ENCODE data around the gene SHMT2. TPM values are rescaled to one million over a fixed set of nuclear protein-coding genes. Genes with fewer than 3 reads are reported as not detected.
"Not testable (repeated sequence)": the region's sequence is repeated elsewhere in the genome, so short reads cannot be mapped to it uniquely, and the experiment has no call there.

Gene SHMT2
- total and polyA plus RNA-seq, 5 donors from 2014 or later: 108 to 300 (median 219) TPM

GRCh38 chr12:57276935-57277563 is 47.5 kb downstream of the SHMT2 start:
- H3K4me3 ChIP-seq (ENCODE audit: low read depth, low read length): no peak overlapping the region
- Mint-ChIP-seq H3K27ac (peak overlapping the region in 1 of 3 donors; percentile 42), H3K4me1 (peaks cover 9 to 23% (median 20%) of the 10 kb centered on the region in 4 donors), H3K4me3 (no peak overlapping the region), H3K9me3 (no peaks in the 10 kb centered on the region), H3K27me3 (no peaks in the 10 kb centered on the region), H3K36me3 (peaks cover 61% of the 10 kb centered on the region)
- peaks cover 13% of the 10 kb centered on the region for H3K4me1 ChIP-seq (ENCODE audit: control insufficient read depth, insufficient read depth, low read length, poor library complexity, severe bottlenecking)
- H3K36me3 ChIP-seq (ENCODE audit: control insufficient read depth, insufficient read depth, low read length): peaks cover 61% of the 10 kb centered on the region
- peak in 1 of 3 donors; percentile 41 for DNase-seq
- ATAC-seq (ENCODE audit: low read depth in 2 of 2): no peak
- H3K27me3 ChIP-seq (ENCODE audit: control insufficient read depth, insufficient read depth, low read length): no peaks in the 10 kb centered on the region
- no peak overlapping the region for H3K27ac ChIP-seq (ENCODE audit: insufficient read depth, low read length, poor library complexity, severe bottlenecking)
- H3K9me3 ChIP-seq (ENCODE audit: control insufficient read depth in 2 of 2, low read length in 2 of 2): no peaks in the 10 kb centered on the region

GRCh38 chr12:57278465-57279381 is 49.2 kb downstream of the SHMT2 start:
- peak overlapping the region in 1 of 4 donors; percentile 16 for H3K4me3 Mint-ChIP-seq
- no peak for DNase-seq
- peaks cover 0 to 1% (median 0%) of the 10 kb centered on the region in 7 donors for H3K9me3 Mint-ChIP-seq
- no peaks in the 10 kb centered on the region for H3K27me3 ChIP-seq (ENCODE audit: control insufficient read depth, insufficient read depth, low read length)
- H3K27me3 Mint-ChIP-seq: no peaks in the 10 kb centered on the region
- no peak overlapping the region for H3K4me3 ChIP-seq (ENCODE audit: low read depth, low read length)
- H3K36me3 ChIP-seq (ENCODE audit: control insufficient read depth, insufficient read depth, low read length): peaks cover 61% of the 10 kb centered on the region
- no peaks in the 10 kb centered on the region for H3K9me3 ChIP-seq (ENCODE audit: control insufficient read depth in 2 of 2, low read length in 2 of 2)
- H3K4me1 Mint-ChIP-seq: peaks cover 9 to 27% (median 18%) of the 10 kb centered on the region in 4 donors
- H3K27ac ChIP-seq (ENCODE audit: insufficient read depth, low read length, poor library complexity, severe bottlenecking): peak overlapping the region; percentile 75
- H3K27ac Mint-ChIP-seq: peak overlapping the region; percentile 13 to 83 (median 26)
- H3K36me3 Mint-ChIP-seq: peaks cover 64% of the 10 kb centered on the region
- H3K4me1 ChIP-seq (ENCODE audit: control insufficient read depth, insufficient read depth, low read length, poor library complexity, severe bottlenecking): peaks cover 13% of the 10 kb centered on the region
- no peak for ATAC-seq (ENCODE audit: low read depth in 2 of 2)

GRCh38 chr12:57280211-57281062 is 50.9 kb downstream of the SHMT2 start:
- H3K36me3 Mint-ChIP-seq: peaks cover 57% of the 10 kb centered on the region
- peak overlapping the region; percentile 31 for H3K4me3 ChIP-seq (ENCODE audit: low read depth, low read length)
- no peaks in the 10 kb centered on the region for H3K27me3 Mint-ChIP-seq
- no peaks in the 10 kb centered on the region for H3K9me3 ChIP-seq (ENCODE audit: control insufficient read depth in 2 of 2, low read length in 2 of 2)
- H3K4me1 ChIP-seq (ENCODE audit: control insufficient read depth, insufficient read depth, low read length, poor library complexity, severe bottlenecking): peaks cover 13% of the 10 kb centered on the region
- peaks cover 64% of the 10 kb centered on the region for H3K36me3 ChIP-seq (ENCODE audit: control insufficient read depth, insufficient read depth, low read length)
- H3K27ac ChIP-seq (ENCODE audit: insufficient read depth, low read length, poor library complexity, severe bottlenecking): peak overlapping the region; percentile 75
- peak; percentile 44 to 90 (median 62) for DNase-seq
- peaks cover 9 to 27% (median 18%) of the 10 kb centered on the region in 4 donors for H3K4me1 Mint-ChIP-seq
- H3K9me3 Mint-ChIP-seq: peaks cover 0 to 1% (median 0%) of the 10 kb centered on the region in 7 donors
- H3K27me3 ChIP-seq (ENCODE audit: control insufficient read depth, insufficient read depth, low read length): no peaks in the 10 kb centered on the region
- ATAC-seq (ENCODE audit: low read depth in 2 of 2): peak; percentile 100
- H3K4me3 Mint-ChIP-seq: peak overlapping the region in 3 of 4 donors; percentile 0 to 61 (median 56)
- H3K27ac Mint-ChIP-seq: peak overlapping the region; percentile 91 to 98 (median 93)

- Mint-ChIP-seq H3K36me3 (peaks cover 59% of the 10 kb centered on the region), H3K27ac (peak overlapping the region in 1 of 3 donors; percentile 91), H3K4me1 (peaks cover 9 to 27% (median 18%) of the 10 kb centered on the region in 4 donors)
- H3K27ac ChIP-seq (ENCODE audit: insufficient read depth, low read length, poor library complexity, severe bottlenecking); H3K9me3 ChIP-seq (ENCODE audit: control insufficient read depth in 2 of 2, low read length in 2 of 2); DNase-seq; ATAC-seq (ENCODE audit: low read depth in 2 of 2); H3K4me3 Mint-ChIP-seq; H3K9me3 Mint-ChIP-seq; H3K27me3 Mint-ChIP-seq; H3K4me3 ChIP-seq (ENCODE audit: low read depth, low read length); H3K27me3 ChIP-seq (ENCODE audit: control insufficient read depth, insufficient read depth, low read length): not testable (repeated sequence)
- H3K36me3 ChIP-seq (ENCODE audit: control insufficient read depth, insufficient read depth, low read length): peaks cover 65% of the 10 kb centered on the region
- peaks cover 13% of the 10 kb centered on the region for H3K4me1 ChIP-seq (ENCODE audit: control insufficient read depth, insufficient read depth, low read length, poor library complexity, severe bottlenecking)
These were observed 52.6 kb downstream of the SHMT2 start for GRCh38 chr12:57282073-57282472.

Other genes starting within 250 kb of the SHMT2 start
- 8.6 TPM for gene ZBTB39, start 223.2 kb upstream of the SHMT2 start, total RNA-seq
- gene ZBTB39, start 223.2 kb upstream of the SHMT2 start, polyA plus RNA-seq: 1 to 10 TPM; 1.5 to 1.8 (median 1.7) TPM
- not detected for gene TAC3, start 213.2 kb upstream of the SHMT2 start, total RNA-seq
- gene TAC3, start 213.2 kb upstream of the SHMT2 start, polyA plus RNA-seq: not detected
- gene MYO1A, start 179.6 kb upstream of the SHMT2 start, total RNA-seq: 0.32 TPM
- under 1 TPM in 1 of 4 donors, not detected in 3; 0.38 TPM for gene MYO1A, start 179.6 kb upstream of the SHMT2 start, polyA plus RNA-seq
- 14.7 TPM for gene NEMP1, start 150.9 kb upstream of the SHMT2 start, total RNA-seq
- 1 to 10 TPM; 3.1 to 7.1 (median 4.7) TPM for gene NEMP1, start 150.9 kb upstream of the SHMT2 start, polyA plus RNA-seq
- gene NAB2, start 140.6 kb upstream of the SHMT2 start, total RNA-seq: 7.5 TPM
- 1 to 10 TPM in 2 of 4 donors, under 1 TPM in 2; 0.31 to 1.2 (median 0.90) TPM for gene NAB2, start 140.6 kb upstream of the SHMT2 start, polyA plus RNA-seq
- 215 TPM for gene STAT6, start 118.3 kb upstream of the SHMT2 start, total RNA-seq
- gene STAT6, start 118.3 kb upstream of the SHMT2 start, polyA plus RNA-seq: 10 to 100 TPM; 69.2 to 81.6 (median 76.4) TPM
- gene LRP1, start 101.2 kb upstream of the SHMT2 start, total RNA-seq: 3.9 TPM
- under 1 TPM in 3 of 4 donors, not detected in 1; 0.13 to 0.24 (median 0.18) TPM for gene LRP1, start 101.2 kb upstream of the SHMT2 start, polyA plus RNA-seq
- gene LRP1-AS, start 82.1 kb upstream of the SHMT2 start, total RNA-seq: not detected
- not detected for gene LRP1-AS, start 82.1 kb upstream of the SHMT2 start, polyA plus RNA-seq
- 0.49 TPM for gene NXPH4, start 12.9 kb upstream of the SHMT2 start, total RNA-seq
- under 1 TPM in 3 of 4 donors, not detected in 1; 0.09 to 0.46 (median 0.11) TPM for gene NXPH4, start 12.9 kb upstream of the SHMT2 start, polyA plus RNA-seq
- gene STAC3, start 21.5 kb downstream of the SHMT2 start, total RNA-seq: 2.6 TPM
- under 1 TPM in 3 of 4 donors, not detected in 1; 0.10 to 0.52 (median 0.18) TPM for gene STAC3, start 21.5 kb downstream of the SHMT2 start, polyA plus RNA-seq
- gene R3HDM2, start 201.3 kb downstream of the SHMT2 start, total RNA-seq: 115 TPM
- gene R3HDM2, start 201.3 kb downstream of the SHMT2 start, polyA plus RNA-seq: 1 to 10 TPM; 6.0 to 8.6 (median 8.0) TPM
- not detected for gene INHBC, start 205.1 kb downstream of the SHMT2 start, total RNA-seq
- gene INHBC, start 205.1 kb downstream of the SHMT2 start, polyA plus RNA-seq: under 1 TPM in 1 of 4 donors, not detected in 3; 0.21 TPM
- not detected for gene INHBE, start 225.6 kb downstream of the SHMT2 start, total RNA-seq
- under 1 TPM in 1 of 4 donors, not detected in 3; 0.06 TPM for gene INHBE, start 225.6 kb downstream of the SHMT2 start, polyA plus RNA-seq
- 0.47 TPM for gene GLI1, start 230.1 kb downstream of the SHMT2 start, total RNA-seq
- gene GLI1, start 230.1 kb downstream of the SHMT2 start, polyA plus RNA-seq: under 1 TPM in 3 of 4 donors, not detected in 1; 0.07 to 0.23 (median 0.13) TPM

Measured in CD4-positive, CD25-positive, alpha-beta regulatory T cell (primary cell).